Measurements from ENCODE around the gene METTL26.

Gene METTL26

GRCh38 chr16:676913-677312, 40.8 kb upstream of the METTL26 start:
- H3F3A ChIP-seq (ENCODE audit: insufficient read depth), result peaks cover 9% of the 10 kb centered on the region; the same call in 1 of the 2 replicates
- H2AFZ ChIP-seq (ENCODE audit: low read depth, low read length, severe bottlenecking), result no peak overlapping the region
- TF ChIP-seq CTCF (IDR thresholded peaks at IDR 0.05; ENCODE audit: insufficient read depth, low read length, poor library complexity, severe bottlenecking) (no peak), EZH2phosphoT487 (conservative IDR thresholded peaks at IDR 0.05; ENCODE audit: low read length) (no peak)
- no peak overlapping the region for H3K9ac ChIP-seq (ENCODE audit: low read length)
- no peak overlapping the region for H3K4me3 ChIP-seq (ENCODE audit: insufficient read depth, low read length, poor library complexity, severe bottlenecking)
- no peaks in the 10 kb centered on the region for H3K9me2 ChIP-seq (replicated peaks; ENCODE audit: insufficient read depth, low read length)
- H3K79me2 ChIP-seq (ENCODE audit: insufficient read depth, low read length), result peaks cover 11% of the 10 kb centered on the region; the same call in 1 of the 2 replicates
- H3K4me2 ChIP-seq (ENCODE audit: low read depth, low read length, poor library complexity, severe bottlenecking), result no peak overlapping the region
- no peaks in the 10 kb centered on the region for H3K9me3 ChIP-seq (ENCODE audit: insufficient read depth, low read length)
- H3K36me3 ChIP-seq (ENCODE audit: low read length), result no peaks in the 10 kb centered on the region
- no peaks in the 10 kb centered on the region for H3K27me3 ChIP-seq (ENCODE audit: low read length)
- no peaks in the 10 kb centered on the region for H4K20me1 ChIP-seq (ENCODE audit: low read depth, low read length)
- H3K27ac ChIP-seq (ENCODE audit: low read depth, low read length), result no peak overlapping the region

- Histone ChIP-seq H3K27ac (ENCODE audit: low read depth, low read length) (no peak overlapping the region), H3K9me3 (ENCODE audit: insufficient read depth, low read length) (no peaks in the 10 kb centered on the region), H3K36me3 (ENCODE audit: low read length) (no peaks in the 10 kb centered on the region), H3K79me2 (ENCODE audit: insufficient read depth, low read length) (peaks cover 8% of the 10 kb centered on the region; the same call in 1 of the 2 replicates), H3K4me3 (ENCODE audit: insufficient read depth, low read length, poor library complexity, severe bottlenecking) (no peak overlapping the region), H3K27me3 (ENCODE audit: low read length) (no peaks in the 10 kb centered on the region), H2AFZ (ENCODE audit: low read depth, low read length, severe bottlenecking) (no peak overlapping the region), H3K9ac (ENCODE audit: low read length) (no peak overlapping the region), H3K4me2 (ENCODE audit: low read depth, low read length, poor library complexity, severe bottlenecking) (no peak overlapping the region), H3K9me2 (replicated peaks; ENCODE audit: insufficient read depth, low read length) (no peaks in the 10 kb centered on the region), H3F3A (ENCODE audit: insufficient read depth) (peaks cover 9% of the 10 kb centered on the region; the same call in 1 of the 2 replicates), H4K20me1 (ENCODE audit: low read depth, low read length) (no peaks in the 10 kb centered on the region)
- no peak for TF ChIP-seq EZH2phosphoT487 (conservative IDR thresholded peaks at IDR 0.05; ENCODE audit: low read length)
- no peak for TF ChIP-seq CTCF (IDR thresholded peaks at IDR 0.05; ENCODE audit: insufficient read depth, low read length, poor library complexity, severe bottlenecking)
Observed at GRCh38 chr16:676565-676902, 40.4 kb upstream of the METTL26 start.

GRCh38 chr16:675884-676564, 39.9 kb upstream of the METTL26 start:
- no peak for TF ChIP-seq EZH2phosphoT487 (conservative IDR thresholded peaks at IDR 0.05; ENCODE audit: low read length)
- Histone ChIP-seq H3K27ac (ENCODE audit: low read depth, low read length) (no peak overlapping the region), H3K4me3 (ENCODE audit: insufficient read depth, low read length, poor library complexity, severe bottlenecking) (no peak overlapping the region), H3K27me3 (ENCODE audit: low read length) (no peaks in the 10 kb centered on the region), H3K9me2 (replicated peaks; ENCODE audit: insufficient read depth, low read length) (no peaks in the 10 kb centered on the region), H3K9ac (ENCODE audit: low read length) (no peak overlapping the region), H3K4me2 (ENCODE audit: low read depth, low read length, poor library complexity, severe bottlenecking) (no peak overlapping the region), H3F3A (ENCODE audit: insufficient read depth) (peaks cover 9% of the 10 kb centered on the region; the same call in 1 of the 2 replicates), H3K9me3 (ENCODE audit: insufficient read depth, low read length) (no peaks in the 10 kb centered on the region), H4K20me1 (ENCODE audit: low read depth, low read length) (no peaks in the 10 kb centered on the region), H3K36me3 (ENCODE audit: low read length) (no peaks in the 10 kb centered on the region), H2AFZ (ENCODE audit: low read depth, low read length, severe bottlenecking) (no peak overlapping the region), H3K79me2 (ENCODE audit: insufficient read depth, low read length) (peaks cover 3% of the 10 kb centered on the region; the same call in 1 of the 2 replicates)
